Measurements from ENCODE around the gene HIVEP3. TPM values are rescaled to one million over a fixed set of nuclear protein-coding genes. Genes with fewer than 3 reads are reported as not detected.
A peak's percentile ranks its signal among the peaks of the same experiment; 100 is the strongest.

HIVEP3 gene
- total RNA-seq, 8 experiments from 2014 or later: 3.1 to 8.0 (median 4.6) TPM

- in situ Hi-C loops (cut with MboI; ENCODE audit: low pct_unique_long_range_greater_than_20kb in 2 of 9, low sequenced_read_pairs in 9 of 9, unreplicated experiment in 9 of 9): loop anchor here in 4 of 9 experiments (25.0 kb wide), 3 partner anchors 189 to 564 kb away; partner anchors contain the start of genes GUCA2A (in 2 of the 4) and GUCA2B (in 2 of the 4)
- Histone ChIP-seq H3K4me1 (replicated peaks in 1 of 2) (no peaks in the 10 kb centered on the region), H3K4me3 (no peak overlapping the region), H3K27ac (no peak overlapping the region)
- no peak for ATAC-seq (replicated peaks in 6 of 8)
- WGBS, 10 experiments: 72 to 100% (median 86%) methylated on average over 1 to 3 of the region's 3 CpGs; no CpG with 5 or more reads in 2 of the 10 experiments
Observed at GRCh38 chr1:41598325-41598724, 320.4 kb downstream of the HIVEP3 start.

- ATAC-seq (replicated peaks in 6 of 8): no peak
- Histone ChIP-seq H3K27ac (no peak overlapping the region), H3K4me1 (replicated peaks in 1 of 2) (no peaks in the 10 kb centered on the region), H3K4me3 (no peak overlapping the region)
- 82 to 100% (median 87%) methylated on average over 1 to 5 of the region's 5 CpGs; no CpG with 5 or more reads in 3 of the 10 experiments for WGBS, 10 experiments
- in situ Hi-C loops (cut with MboI; ENCODE audit: low pct_unique_long_range_greater_than_20kb in 2 of 9, low sequenced_read_pairs in 9 of 9, unreplicated experiment in 9 of 9): loop anchor here in 4 of 9 experiments (25.0 kb wide), 3 partner anchors 195 to 570 kb away; partner anchors contain the start of genes GUCA2A (in 2 of the 4) and GUCA2B (in 2 of the 4)
Observed at GRCh38 chr1:41592451-41593125, 326.1 kb downstream of the HIVEP3 start.

- WGBS, 10 experiments: 73 to 100% (median 87%) methylated on average over 1 to 6 of the region's 6 CpGs; no CpG with 5 or more reads in 3 of the 10 experiments
- Histone ChIP-seq H3K4me1 (replicated peaks in 1 of 2) (no peaks in the 10 kb centered on the region), H3K4me3 (no peak overlapping the region), H3K27ac (no peak overlapping the region)
- in situ Hi-C loops (cut with MboI; ENCODE audit: low pct_unique_long_range_greater_than_20kb in 2 of 9, low sequenced_read_pairs in 9 of 9, unreplicated experiment in 9 of 9): loop anchor here in 4 of 9 experiments (25.0 kb wide), 3 partner anchors 195 to 570 kb away; partner anchors contain the start of genes GUCA2A (in 2 of the 4) and GUCA2B (in 2 of the 4)
- ATAC-seq (replicated peaks in 6 of 8): no peak
Observed at GRCh38 chr1:41591891-41592290, 326.8 kb downstream of the HIVEP3 start.

GRCh38 chr1:41590331-41590730 lies 328.4 kb downstream of the HIVEP3 start:
- ATAC-seq (replicated peaks in 6 of 8): no peak
- in situ Hi-C loops (cut with MboI; ENCODE audit: low pct_unique_long_range_greater_than_20kb in 2 of 9, low sequenced_read_pairs in 9 of 9, unreplicated experiment in 9 of 9): loop anchor here in 4 of 9 experiments (25.0 kb wide), 3 partner anchors 197 to 572 kb away; partner anchors contain the start of genes GUCA2A (in 2 of the 4) and GUCA2B (in 2 of the 4)
- Histone ChIP-seq H3K4me1 (replicated peaks in 1 of 2) (no peaks in the 10 kb centered on the region), H3K27ac (no peak overlapping the region), H3K4me3 (no peak overlapping the region)

- 81 to 100% (median 83%) methylated on average over 1 to 4 of the region's 5 CpGs; no CpG with 5 or more reads in 7 of the 10 experiments for WGBS, 10 experiments
- Histone ChIP-seq H3K4me3 (no peak overlapping the region), H3K4me1 (replicated peaks in 1 of 2) (no peaks in the 10 kb centered on the region), H3K27ac (no peak overlapping the region)
- in situ Hi-C loops (cut with MboI; ENCODE audit: low pct_unique_long_range_greater_than_20kb in 2 of 9, low sequenced_read_pairs in 9 of 9, unreplicated experiment in 9 of 9): loop anchor here in 4 of 9 experiments (25.0 kb wide), 3 partner anchors 198 to 573 kb away; partner anchors contain the start of genes GUCA2A (in 2 of the 4) and GUCA2B (in 2 of the 4)
- no peak for ATAC-seq (replicated peaks in 6 of 8)
Observed at GRCh38 chr1:41589395-41589794, 329.3 kb downstream of the HIVEP3 start.

- in situ Hi-C loops (cut with MboI; ENCODE audit: low pct_unique_long_range_greater_than_20kb in 2 of 9, low sequenced_read_pairs in 9 of 9, unreplicated experiment in 9 of 9): loop anchor here in 4 of 9 experiments (25.0 kb wide), 3 partner anchors 199 to 574 kb away; partner anchors contain the start of genes GUCA2A (in 2 of the 4) and GUCA2B (in 2 of the 4)
- WGBS, 10 experiments: 73 to 100% (median 100%) methylated on average over 1 to 5 of the region's 5 CpGs; no CpG with 5 or more reads in 5 of the 10 experiments
- peak in 1 of 8 experiments; percentile 37 for ATAC-seq (replicated peaks in 6 of 8)
- H3K27ac ChIP-seq: no peak overlapping the region
- no peaks in the 10 kb centered on the region for H3K4me1 ChIP-seq (replicated peaks in 1 of 2)
- no peak overlapping the region for H3K4me3 ChIP-seq
Observed at GRCh38 chr1:41588334-41588875, 330.3 kb downstream of the HIVEP3 start.

- in situ Hi-C loops (cut with MboI; ENCODE audit: low pct_unique_long_range_greater_than_20kb in 2 of 9, low sequenced_read_pairs in 9 of 9, unreplicated experiment in 9 of 9): loop anchor here in 4 of 9 experiments (25.0 kb wide), 3 partner anchors 200 to 575 kb away; partner anchors contain the start of genes GUCA2A (in 2 of the 4) and GUCA2B (in 2 of the 4)
- Histone ChIP-seq H3K4me1 (replicated peaks in 1 of 2) (no peaks in the 10 kb centered on the region), H3K27ac (no peak overlapping the region), H3K4me3 (no peak overlapping the region)
- no peak for ATAC-seq (replicated peaks in 6 of 8)
- WGBS, 10 experiments: 81 to 100% (median 86%) methylated on average over 3 to 5 of the region's 7 CpGs; no CpG with 5 or more reads in 5 of the 10 experiments
Observed at GRCh38 chr1:41587791-41588190, 330.9 kb downstream of the HIVEP3 start.

- in situ Hi-C loops (cut with MboI; ENCODE audit: low pct_unique_long_range_greater_than_20kb in 2 of 9, low sequenced_read_pairs in 9 of 9, unreplicated experiment in 9 of 9): loop anchor here in 4 of 9 experiments (25.0 kb wide), 3 partner anchors 201 to 576 kb away; partner anchors contain the start of genes GUCA2A (in 2 of the 4) and GUCA2B (in 2 of the 4)
- Histone ChIP-seq H3K27ac (no peak overlapping the region), H3K4me1 (replicated peaks in 1 of 2) (no peaks in the 10 kb centered on the region), H3K4me3 (no peak overlapping the region)
- WGBS, 10 experiments: 40 to 100% (median 89%) methylated on average over 1 to 5 of the region's 5 CpGs; no CpG with 5 or more reads in 3 of the 10 experiments
- ATAC-seq (replicated peaks in 6 of 8): no peak
Observed at GRCh38 chr1:41586230-41586629, 332.5 kb downstream of the HIVEP3 start.

GRCh38 chr1:41583658-41584547 lies 334.8 kb downstream of the HIVEP3 start:
- no peak overlapping the region for H3K27ac ChIP-seq
- in situ Hi-C loops (cut with MboI; ENCODE audit: low pct_unique_long_range_greater_than_20kb in 2 of 9, low sequenced_read_pairs in 9 of 9, unreplicated experiment in 9 of 9): loop anchor here in 4 of 9 experiments (25.0 kb wide), 3 partner anchors 203 to 578 kb away; partner anchors contain the start of genes GUCA2A (in 2 of the 4) and GUCA2B (in 2 of the 4)
- no peak overlapping the region for H3K4me3 ChIP-seq
- ATAC-seq (replicated peaks in 6 of 8): no peak
- 80 to 100% (median 87%) methylated on average over 2 to 14 of the region's 25 CpGs; no CpG with 5 or more reads in 3 of the 10 experiments for WGBS, 10 experiments
- no peaks in the 10 kb centered on the region for H3K4me1 ChIP-seq (replicated peaks in 1 of 2)

GRCh38 chr1:41582851-41583657 lies 335.7 kb downstream of the HIVEP3 start:
- no peak for ATAC-seq (replicated peaks in 6 of 8)
- no peak overlapping the region for H3K4me3 ChIP-seq
- no peak overlapping the region for H3K27ac ChIP-seq
- no peaks in the 10 kb centered on the region for H3K4me1 ChIP-seq (replicated peaks in 1 of 2)
- whole genome bisulfite sequencing, 10 experiments: 79 to 100% (median 93%) methylated on average over 1 to 24 of the region's 36 CpGs; no CpG with 5 or more reads in 1 of the 10 experiments
- in situ Hi-C loops (cut with MboI; ENCODE audit: low pct_unique_long_range_greater_than_20kb in 2 of 9, low sequenced_read_pairs in 9 of 9, unreplicated experiment in 9 of 9): loop anchor here in 4 of 9 experiments (25.0 kb wide), 3 partner anchors 204 to 579 kb away; partner anchors contain the start of genes GUCA2A (in 2 of the 4) and GUCA2B (in 2 of the 4)

GRCh38 chr1:41582351-41582750 lies 336.4 kb downstream of the HIVEP3 start:
- Histone ChIP-seq H3K4me3 (no peak overlapping the region), H3K4me1 (replicated peaks in 1 of 2) (no peaks in the 10 kb centered on the region), H3K27ac (no peak overlapping the region)
- 40 to 100% (median 80%) methylated on average over 1 to 8 of the region's 9 CpGs; no CpG with 5 or more reads in 2 of the 10 experiments for WGBS, 10 experiments
- no peak for ATAC-seq (replicated peaks in 6 of 8)
- in situ Hi-C loops (cut with MboI; ENCODE audit: low pct_unique_long_range_greater_than_20kb in 2 of 9, low sequenced_read_pairs in 9 of 9, unreplicated experiment in 9 of 9): loop anchor here in 4 of 9 experiments (25.0 kb wide), 3 partner anchors 205 to 580 kb away; partner anchors contain the start of genes GUCA2A (in 2 of the 4) and GUCA2B (in 2 of the 4)
